GM23338 (cell line): ENCODE results near the gene GRID1. TPM values are rescaled to one million over a fixed set of nuclear protein-coding genes. Genes with fewer than 3 reads are reported as not detected.

Experiments used
- CREB1 ChIP-seq: fragments of 250-450 bp; sonication (Bioruptor Pico); IDR thresholded peaks from 2 replicates; pipeline ENCODE4 v1.5.0; 2020; ENCODE audit warnings: low read depth, mild to moderate bottlenecking, moderate library complexity
- CTCF ChIP-seq, 2 experiments: fragments of 200-600 bp in 1 of 2; sonication (generic) in 1 of 2; conservative IDR thresholded peaks; 2 replicates each; pipeline versions ENCODE4 v1.5.1 to v1.6.1; 2016 to 2017; ENCODE audit warnings: antibody characterized with exemption in 2 of 2, low read depth in 2 of 2, mild to moderate bottlenecking in 2 of 2, moderate library complexity in 1 of 2
- EZH2 ChIP-seq: fragments of 200-600 bp; sonication (generic); IDR thresholded peaks from one replicate; pipeline ENCODE4 v1.8.0; 2017; ENCODE audit warnings: antibody characterized with exemption, mild to moderate bottlenecking, low read depth; ENCODE audit not compliant: unreplicated experiment
- EZH2phosphoT487 ChIP-seq: fragments of 200-600 bp; sonication (generic); IDR thresholded peaks from one replicate; pipeline ENCODE4 v1.8.1; 2018; ENCODE audit warnings: antibody characterized with exemption; ENCODE audit not compliant: unreplicated experiment
- NANOG ChIP-seq: IDR thresholded peaks from 2 replicates; pipeline ENCODE4 v1.6.1; 2016; ENCODE audit warnings: antibody characterized with exemption, borderline replicate concordance
- POLR2AphosphoS5 ChIP-seq: IDR thresholded peaks from 2 replicates; pipeline ENCODE4 v1.6.1; 2016; ENCODE audit warnings: antibody characterized with exemption, low read depth
- STAT1 ChIP-seq: IDR thresholded peaks from one replicate; pipeline ENCODE4 v1.6.1; 2016; ENCODE audit warnings: antibody characterized with exemption; ENCODE audit not compliant: unreplicated experiment
- ZNF114 ChIP-seq: fragments of 250-450 bp; sonication (Bioruptor Pico); IDR thresholded peaks from 2 replicates; pipeline ENCODE4 v1.5.0; 2020; ENCODE audit warnings: mild to moderate bottlenecking, moderate library complexity
- ZNF462 ChIP-seq: fragments of 250-450 bp; sonication (Bioruptor Pico); IDR thresholded peaks from 2 replicates; pipeline ENCODE4 v1.5.0; 2020; ENCODE audit warnings: mild to moderate bottlenecking, moderate library complexity
- polyA plus RNA-seq: library from polyadenylated mRNA; unstranded; fragments of >200 nt; fragmentation: Nextera tagmentation; extraction: Ambion mirVana; gene quantifications from 2 replicates; pipeline ENCODE4 v1.2.1, GENCODE V29; 2016
- total RNA-seq: library from RNA; depleted of rRNA; stranded (reverse); fragments of >200 nt; shearing (Covaris generic); gene quantifications from 2 replicates; pipeline ENCODE4 v1.2.3, GENCODE V29; 2014

GRID1 gene
- total and polyA plus RNA-seq, 2 experiments from 2014 or later = 0.14 to 0.15 TPM

DNA sequence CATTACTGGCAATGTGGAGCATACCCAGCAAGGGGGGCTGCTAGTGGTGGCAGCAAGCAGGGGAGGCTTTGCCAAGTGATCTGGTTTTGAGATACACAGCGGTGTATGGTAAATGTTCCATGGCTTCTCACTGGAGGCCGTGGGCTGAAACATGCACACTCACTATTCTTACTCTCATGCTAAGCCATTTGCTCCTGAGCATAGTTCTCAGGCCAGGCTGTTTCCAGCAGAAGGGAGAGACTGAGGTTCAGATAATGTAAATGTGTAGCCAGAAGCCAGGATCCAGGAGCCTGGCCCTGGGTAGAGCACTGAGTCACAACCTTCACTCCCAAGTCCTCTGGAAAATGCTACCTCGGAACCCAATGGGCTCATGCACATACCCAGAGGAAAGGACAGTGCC lies 757.9 kb downstream of the GRID1 start (continued):
- TF ChIP-seq ZNF462 (CRISPR knock-in tag) (no peak), ZNF114 (CRISPR knock-in tag) (no peak), EZH2phosphoT487 (no peak), EZH2 (no peak), STAT1 (no peak), CTCF (conservative IDR thresholded peaks at IDR 0.05; ENCODE audit: low read depth in 2 of 2) (no peak), CREB1 (no peak), POLR2AphosphoS5 (no peak), NANOG (no peak)
